Stimulated activated naive CD4-positive, alpha-beta T cell (primary cell): ENCODE results near the gene MYOM1.
A peak's percentile ranks its signal among the peaks of the same experiment; 100 is the strongest.

Experiments
- DNase-seq, 6 experiments: peaks; one replicate each; lab custom pipeline; 2025; lab: John Stamatoyannopoulos, UW

The MYOM1 gene

DNA sequence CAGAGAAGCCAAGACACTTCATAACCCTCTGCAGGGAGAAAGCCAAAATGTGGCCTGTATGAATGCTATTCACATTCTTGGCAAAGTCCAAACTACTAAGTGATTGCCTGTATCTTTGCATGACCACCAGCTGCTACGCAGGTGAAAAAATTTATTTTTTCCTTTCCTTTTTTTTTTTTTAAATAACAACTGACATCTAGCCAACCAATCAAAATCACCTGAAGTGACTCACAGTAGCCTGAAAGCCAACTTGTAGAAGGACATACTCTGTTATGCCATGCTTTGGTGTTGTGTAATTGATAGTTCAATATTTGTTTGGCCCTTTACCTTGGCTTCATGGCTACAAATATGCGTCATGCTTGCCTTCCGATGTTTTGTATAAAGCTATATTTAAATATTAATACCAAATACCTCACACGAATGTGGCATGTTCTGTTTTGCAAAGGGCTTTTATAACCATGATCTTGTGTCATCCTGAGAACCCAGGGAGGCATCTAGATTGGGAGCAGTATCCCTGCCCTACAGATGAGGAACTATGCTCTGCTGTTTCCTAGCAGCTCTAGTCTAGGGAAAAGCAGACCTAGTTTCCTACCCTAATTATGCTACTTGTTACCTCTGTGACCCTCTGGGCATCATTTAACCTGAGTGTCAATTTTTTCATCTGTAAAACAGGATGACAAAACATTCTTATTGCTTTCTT lies 102.1 kb downstream of the MYOM1 start:
- no peak for DNase-seq

DNA sequence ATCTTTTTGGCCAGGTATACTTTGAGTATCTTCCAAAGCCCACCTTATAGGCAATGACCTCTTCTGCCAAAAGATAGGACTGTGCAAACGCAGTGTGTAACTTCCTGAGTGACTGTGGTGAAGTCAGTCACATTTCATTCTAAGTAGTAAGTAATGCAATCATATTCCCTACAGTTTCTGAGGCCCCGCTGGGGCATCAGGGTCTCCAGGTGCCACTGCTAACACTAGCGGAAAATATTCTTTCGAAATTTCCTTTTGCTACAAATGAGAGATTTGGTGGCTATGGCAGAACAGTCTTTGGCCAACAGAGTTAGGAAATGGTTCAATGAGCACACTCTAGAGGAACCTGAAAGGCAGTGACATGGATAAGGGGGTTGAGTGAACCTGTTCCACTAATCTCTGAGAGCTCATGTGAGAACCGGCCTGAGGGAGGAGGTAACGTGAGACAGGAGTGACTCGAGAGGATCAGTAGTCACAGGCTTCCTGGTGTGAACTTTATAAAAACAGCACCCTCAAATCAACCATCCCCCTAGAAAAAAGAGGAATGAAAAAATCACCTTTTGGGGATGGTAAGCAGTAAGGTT lies 104.2 kb downstream of the MYOM1 start:
- no peak for DNase-seq

DNA sequence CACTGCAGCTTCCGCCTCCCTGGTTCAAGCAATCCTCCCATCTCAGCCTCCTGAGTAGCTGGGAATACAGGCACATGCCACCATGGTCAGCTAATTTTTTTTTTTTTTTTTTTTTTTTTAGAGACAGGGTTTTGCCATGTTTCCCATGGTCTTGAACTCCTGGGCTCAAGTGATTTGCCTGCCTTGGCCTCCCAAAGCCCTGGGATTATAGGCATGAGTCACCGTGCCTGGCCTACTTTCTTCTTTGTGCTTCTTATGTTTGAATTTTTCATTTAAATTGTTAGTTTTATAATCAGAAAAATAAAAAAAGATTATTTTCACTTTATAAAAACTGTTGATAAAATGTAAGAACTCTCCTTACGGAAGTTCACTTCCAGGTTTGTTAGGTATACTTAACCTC lies 105.3 kb downstream of the MYOM1 start:
- no peak for DNase-seq

DNA sequence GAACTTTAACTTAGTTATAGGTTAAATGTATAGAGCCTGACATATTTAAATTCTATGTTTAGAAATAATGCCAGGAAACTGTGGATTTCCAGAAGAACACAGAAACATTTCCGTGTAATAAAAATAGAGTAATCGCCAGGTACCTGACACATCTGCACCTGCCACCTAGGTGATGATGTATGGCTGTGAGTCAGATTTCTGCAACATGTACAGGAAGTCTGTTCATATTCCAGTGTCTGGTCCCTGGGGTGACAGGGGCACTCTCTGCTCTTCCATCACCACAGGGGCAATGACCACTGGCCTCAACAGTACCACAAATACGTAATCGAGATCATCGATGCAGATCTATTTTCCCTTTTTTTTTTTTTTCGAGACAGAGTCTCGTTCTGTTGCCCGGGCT lies 105.7 kb downstream of the MYOM1 start:
- DNase-seq, result no peak

DNA sequence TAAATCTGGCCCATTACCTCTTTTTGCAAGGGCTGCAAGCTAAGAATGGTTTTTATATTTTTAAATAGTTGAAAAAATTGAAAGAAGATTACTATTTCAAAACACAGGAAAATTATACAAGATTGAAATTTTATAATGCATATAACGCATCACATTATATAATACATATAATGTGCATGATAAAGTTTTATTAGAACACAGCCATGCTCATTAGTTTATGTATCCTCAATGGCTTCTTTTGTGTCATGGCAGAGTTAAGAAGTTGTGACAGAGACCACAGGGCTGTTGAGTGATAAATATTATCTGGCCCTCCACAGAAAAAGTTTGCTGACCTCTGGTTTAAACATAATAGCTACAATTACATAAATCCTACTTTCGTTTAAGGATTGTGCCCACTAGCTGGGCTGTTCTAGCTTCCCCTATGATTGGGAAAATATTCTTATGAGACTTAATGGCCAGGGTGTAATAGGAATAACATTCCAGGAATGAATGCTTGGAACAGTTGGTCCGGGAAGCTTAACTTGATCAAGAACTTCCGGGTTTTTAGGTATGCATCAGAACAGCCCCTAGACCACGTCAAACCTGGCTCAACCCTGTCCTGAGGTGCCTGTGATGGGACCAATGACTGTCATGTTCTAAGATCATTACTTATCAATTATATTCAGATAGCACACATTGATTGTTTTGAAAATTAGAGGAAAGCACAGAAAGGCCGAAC lies 108.1 kb downstream of the MYOM1 start:
- no peak for DNase-seq

DNA sequence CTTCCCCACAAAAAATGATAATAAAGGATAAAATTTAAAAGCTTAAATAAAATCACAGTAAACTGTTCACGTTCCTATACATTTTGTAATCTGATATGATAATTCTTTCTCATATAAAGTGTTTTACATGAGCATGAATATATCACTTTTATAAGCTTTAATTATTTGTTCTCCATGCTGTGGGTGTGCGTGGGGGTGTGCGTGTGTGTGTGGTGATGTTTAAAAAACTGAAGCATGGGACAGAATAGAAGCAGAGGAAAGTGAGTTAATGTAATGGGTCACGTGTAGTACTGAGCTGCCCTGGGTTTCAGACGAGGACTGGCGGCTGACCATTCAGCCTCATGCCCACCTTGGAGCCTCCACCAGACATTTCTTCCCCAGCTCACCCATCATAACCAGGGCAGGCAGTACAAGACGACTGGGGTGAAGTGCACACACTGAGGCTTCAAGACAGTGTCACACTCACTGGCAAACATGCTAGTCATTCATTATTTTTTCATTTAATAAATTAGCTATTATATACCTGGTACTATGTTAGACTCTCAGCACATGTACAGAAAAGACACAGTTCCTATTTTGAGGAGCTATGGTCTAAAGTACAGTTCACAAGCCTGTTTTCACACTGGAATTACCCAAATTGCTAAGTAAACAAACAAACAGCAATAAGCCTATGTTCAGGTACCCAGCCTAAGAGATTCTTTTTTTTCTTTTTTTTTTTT lies 109.6 kb downstream of the MYOM1 start:
- DNase-seq, result no peak

DNA sequence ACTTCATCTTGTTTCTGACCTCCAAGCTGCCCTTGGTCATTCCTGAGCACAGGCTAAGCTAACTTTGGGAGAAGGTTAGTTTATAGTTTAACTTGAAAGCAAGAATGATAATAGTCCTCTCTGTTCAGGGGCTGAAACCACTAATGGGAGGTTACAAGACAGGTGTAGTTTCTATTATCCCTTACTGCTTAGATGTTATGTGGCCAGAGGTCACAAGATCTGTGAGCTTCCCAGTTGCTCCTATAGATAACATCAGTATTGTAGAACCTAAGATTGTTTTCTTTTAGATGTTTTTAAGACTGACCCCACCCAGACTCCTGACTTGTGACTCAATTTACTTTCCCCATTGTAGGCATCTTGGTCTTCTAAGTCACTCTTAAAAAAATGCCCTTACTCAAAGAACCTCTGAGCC lies 112.0 kb downstream of the MYOM1 start:
- no peak for DNase-seq

DNA sequence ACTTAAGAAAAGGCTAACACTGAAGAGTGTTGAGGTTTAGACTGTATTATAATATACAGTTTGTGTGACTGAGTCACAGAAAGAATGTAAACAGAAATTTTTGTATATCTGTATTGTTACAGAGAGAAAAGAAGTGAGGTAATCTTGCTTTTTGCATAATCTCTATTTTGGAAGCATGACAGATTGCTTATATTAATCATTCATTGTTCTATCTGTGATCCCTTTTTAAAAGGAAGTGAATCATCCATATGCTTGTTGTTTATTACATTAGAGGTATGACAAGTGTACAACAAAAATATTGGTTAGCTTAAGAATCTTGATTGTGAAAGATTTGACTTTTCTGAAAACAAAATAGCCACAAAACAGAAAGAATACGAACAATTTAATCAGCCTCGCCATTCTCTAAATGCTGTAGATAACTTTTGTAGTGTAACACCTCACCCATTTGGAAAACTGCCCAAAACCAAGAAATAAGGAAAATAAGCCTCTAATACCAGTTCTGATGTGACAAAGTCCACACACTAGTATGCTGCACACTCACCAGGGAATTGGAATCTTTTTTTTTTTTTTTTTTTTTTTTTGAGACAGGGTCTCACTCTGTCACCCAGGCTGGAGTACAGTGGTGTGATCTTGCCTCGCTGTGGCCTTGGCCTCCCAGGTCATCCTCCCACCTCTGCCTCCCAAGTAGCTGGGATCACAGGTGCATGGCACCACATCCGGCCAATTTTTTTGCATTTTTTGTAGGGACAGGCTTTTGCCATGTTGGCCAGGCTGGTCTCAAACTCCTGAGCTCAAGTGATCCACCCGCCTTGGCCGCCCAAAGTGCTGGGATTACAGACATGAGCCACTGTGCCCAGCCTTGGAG lies 115.3 kb downstream of the MYOM1 start:
- no peak for DNase-seq

DNA sequence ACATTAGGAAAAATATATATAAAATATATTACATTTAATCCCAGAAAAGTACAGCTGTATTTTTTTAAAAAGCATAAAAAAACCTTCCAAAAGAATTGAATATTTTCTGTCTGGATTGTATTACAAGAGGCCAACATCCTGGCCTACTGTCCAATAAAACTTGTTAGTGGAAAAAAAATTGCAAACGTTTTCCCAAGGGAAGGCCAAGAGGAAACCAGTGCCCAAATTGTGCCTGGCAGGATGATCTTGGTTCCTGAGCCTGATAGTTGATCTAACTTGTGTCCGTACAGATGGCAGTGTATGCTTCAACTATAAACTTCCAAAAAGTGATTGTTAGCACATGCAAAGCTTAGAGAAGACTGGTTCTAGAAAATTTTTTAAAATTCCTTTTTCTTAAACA lies 116.2 kb downstream of the MYOM1 start:
- DNase-seq, result no peak

DNA sequence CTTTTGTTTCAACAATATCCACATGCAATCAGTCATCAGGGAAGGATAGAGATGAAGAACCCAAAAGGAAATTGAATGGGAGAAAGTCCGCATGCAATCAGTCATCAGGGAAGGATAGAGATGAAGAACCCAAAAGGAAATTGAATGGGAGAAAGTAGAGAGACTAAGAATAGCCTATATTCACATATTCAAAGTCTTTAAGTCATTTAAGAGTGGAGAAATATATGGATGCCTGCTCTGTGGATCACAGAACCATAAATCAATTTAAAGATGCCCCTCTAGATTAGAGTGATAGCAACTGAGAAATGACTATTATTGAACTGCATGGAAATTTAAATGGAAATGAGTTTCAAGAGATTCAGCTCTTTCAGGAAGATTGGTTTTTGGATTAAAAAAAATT lies 116.8 kb downstream of the MYOM1 start:
- DNase-seq, result no peak

DNA sequence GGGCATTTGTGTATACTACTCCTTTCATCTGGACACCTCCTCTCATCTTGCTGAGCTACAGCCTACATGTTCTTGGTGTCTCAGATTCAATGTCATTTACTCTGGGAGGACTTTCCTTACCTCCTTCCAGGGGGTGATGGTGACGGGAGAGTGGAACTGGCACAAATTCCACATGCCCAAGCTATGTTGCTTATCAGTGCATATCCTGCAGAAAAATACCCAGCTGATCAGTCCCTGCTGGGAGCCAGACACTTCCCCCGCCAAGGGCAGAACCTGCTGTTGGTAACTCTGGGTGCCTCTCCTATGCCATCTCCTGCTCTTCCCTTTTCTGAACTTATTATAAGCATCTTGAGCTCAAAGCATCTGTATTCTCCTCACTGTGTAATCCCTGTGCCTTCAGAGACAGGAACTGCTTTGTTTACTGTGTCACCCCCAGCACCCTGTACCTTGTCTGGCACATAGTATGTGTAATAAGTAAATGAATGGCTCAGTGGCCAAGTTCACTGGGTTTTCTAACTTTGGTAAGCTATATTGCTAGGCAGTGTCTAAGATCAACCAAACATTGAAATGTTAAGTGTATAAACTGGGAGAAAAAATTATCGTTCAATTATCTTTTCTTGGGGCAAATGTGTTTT lies 119.2 kb downstream of the MYOM1 start:
- DNase-seq, result peak in 1 of 6 experiments; percentile 1

DNA sequence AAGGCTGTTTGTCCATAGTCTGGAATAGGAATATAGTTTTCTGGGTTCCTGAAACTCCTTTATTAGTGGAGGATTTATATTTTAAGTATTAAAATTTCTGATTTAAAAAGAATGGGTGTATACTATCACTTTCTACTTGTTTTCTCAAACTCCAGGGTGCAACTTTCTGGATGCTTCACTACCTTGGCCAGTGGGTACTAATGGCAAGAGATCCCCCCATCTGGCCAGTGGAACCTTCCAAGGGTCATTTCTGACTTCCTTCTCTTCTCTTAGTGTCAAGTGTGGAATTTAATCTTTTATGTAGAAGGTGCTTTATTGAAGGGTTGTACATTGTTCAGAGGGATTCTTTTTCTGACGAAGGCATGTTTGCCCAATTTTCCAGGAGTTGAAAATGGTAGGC lies 120.4 kb downstream of the MYOM1 start:
- DNase-seq, result no peak

DNA sequence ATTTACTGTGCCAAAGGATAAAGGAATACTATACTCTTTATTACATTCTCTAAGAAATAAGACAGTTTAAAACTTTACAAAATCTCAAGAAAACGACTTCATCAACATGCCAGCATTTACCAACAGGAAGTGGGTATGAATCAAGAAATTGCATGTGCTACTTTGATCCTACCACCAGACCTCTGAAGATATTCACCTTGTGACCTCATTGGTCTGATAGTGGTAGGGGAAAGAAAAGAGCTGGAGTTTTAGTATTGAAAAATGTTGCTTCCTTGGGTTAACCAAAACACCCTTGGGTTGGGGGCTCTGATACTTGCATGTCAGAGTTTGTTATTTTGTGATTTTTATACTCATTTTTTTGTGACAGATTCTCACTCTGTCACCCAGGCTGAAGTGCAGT lies 122.7 kb downstream of the MYOM1 start:
- DNase-seq, result peak in 5 of 6 experiments; percentile 3 to 80 (median 75)

DNA sequence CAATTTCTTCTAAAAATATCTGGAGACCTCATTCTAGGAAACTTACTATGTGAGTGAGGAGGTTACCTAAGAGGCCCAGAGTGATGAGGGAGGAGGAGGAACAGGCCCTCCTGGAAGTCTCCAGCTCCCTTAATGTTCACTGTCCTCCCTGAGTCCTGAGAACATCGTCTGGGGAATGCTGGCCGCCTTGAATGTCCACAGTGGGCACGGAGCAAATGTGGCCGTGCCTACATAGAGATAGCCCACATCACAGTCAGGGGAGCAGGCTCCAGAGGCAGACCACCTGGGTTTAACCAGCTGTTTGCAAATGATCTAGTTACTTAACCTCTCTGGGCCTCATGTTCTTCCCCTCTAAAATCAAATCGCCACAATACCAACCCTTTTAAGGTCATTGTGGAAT lies 123.8 kb downstream of the MYOM1 start:
- no peak for DNase-seq

DNA sequence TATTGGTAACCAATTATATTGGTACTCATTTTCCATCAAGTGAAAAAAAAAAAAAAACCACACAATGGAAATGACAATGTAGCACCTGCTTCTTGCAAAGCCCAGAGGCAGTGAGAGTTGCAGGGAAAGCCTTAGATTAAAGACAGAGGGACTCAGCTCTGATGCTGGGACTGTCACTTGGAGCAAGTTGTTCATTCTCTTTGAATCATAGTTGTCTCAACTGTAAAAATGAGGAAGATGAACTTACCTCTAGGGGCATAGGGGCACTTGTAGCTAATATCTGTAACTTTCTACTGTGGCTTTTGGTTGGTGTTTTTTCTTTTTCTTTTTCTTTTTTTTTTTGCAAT lies 125.5 kb downstream of the MYOM1 start:
- DNase-seq, result no peak

DNA sequence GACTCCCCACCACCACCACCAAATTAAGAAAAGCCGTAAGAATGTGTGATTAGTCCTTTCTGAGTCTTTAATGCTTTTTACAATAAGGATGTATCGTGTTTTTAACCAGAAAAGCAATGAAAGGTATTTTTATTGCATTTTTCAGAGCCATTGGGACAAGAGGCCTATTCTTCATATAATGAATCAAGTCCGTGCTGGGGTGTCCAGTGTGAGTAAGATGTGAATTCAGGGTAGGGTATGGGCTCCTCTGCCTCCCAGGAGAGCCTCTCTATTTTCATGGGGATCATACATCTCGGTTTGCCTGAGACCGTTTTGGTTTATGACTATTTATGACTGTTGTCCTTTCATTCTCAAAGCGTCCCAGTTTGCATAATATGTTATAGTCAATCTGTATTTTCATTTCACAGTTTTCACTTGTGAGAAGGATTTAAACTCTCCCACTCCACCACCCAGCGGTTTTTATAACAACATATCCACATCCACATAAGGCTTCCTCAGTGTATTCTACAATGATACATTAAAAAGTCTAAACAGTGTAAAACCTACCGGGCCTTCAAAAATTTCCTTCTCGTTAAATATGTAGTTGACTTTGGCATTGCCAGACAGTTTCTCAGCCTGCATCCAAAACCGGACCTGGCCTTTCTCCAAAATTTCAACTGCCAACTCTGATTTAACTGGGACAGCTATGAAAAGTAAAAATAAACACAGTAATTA lies 126.0 kb downstream of the MYOM1 start:
- DNase-seq, result no peak

DNA sequence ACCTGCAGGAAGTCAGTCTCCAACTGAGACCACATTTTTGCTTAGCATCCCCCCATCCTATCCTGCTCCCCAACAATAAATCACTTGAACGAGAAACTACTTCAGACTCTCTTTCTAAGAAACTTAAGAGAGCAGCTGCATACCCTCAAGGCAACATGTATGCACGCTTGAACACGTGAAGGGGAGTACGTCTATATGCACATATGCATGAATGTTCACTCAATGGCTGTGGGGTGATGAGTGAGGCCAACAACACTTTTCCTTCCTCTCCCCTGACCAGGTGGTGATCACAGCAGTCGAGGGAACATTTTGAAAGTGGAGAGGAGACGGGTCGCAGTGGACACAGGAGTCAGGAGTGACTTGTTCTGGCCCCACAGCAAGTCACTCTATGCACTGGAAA lies 127.0 kb downstream of the MYOM1 start:
- DNase-seq, result no peak

DNA sequence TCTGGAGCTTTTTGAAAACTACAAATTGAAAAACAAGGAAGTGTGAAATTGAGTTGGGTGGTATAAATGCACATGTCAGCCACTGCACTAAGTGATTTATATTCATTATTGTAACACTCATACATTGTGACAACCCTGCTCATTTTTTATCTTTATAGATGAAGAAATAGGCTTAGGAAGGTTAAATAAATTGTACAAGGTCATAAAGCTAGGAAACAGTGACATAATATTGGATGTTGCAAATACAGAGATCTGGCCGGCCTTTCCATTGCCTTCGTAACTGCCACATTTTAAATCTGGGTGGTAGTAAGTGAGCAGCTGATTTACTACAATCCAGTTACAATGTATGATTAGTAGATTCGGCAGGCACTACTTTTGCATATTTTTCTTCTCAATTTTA lies 130.2 kb downstream of the MYOM1 start:
- DNase-seq, result no peak

DNA sequence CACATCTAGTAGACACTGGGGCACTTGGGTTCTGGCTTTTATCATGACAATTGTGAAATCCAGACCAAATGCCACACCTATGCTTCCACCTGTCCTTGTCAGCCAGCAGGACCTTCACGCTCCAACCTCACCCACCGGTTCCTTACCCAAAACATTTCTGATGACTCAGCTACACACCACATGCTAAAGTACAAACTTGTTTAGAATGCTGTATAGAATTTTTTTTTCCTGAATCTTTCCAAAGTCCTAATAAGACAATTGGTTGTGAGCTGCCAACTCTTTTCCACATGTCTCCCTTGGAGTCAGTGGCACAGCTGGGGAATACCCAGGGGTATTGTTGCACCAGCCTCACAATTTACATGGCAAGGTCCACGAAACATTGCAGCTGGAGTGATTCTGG lies 131.3 kb downstream of the MYOM1 start:
- no peak for DNase-seq

DNA sequence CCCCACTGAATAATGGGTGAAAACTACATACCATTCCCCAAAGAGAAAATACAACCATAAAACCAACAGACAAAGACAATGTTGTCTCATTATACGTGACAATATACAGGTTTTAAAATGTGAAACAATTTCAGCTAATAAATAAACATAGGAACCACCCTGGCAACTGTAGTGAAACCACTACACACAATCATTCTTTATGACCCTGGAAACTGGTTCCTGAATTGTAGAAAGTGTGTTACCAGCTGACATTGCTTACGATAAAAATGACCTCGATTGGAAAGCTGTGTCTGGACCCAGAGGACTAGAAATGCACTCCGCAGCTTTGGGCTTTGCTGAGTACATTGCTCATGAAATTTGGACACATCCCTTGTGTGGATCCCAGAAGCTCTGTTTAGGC lies 132.9 kb downstream of the MYOM1 start:
- no peak for DNase-seq

DNA sequence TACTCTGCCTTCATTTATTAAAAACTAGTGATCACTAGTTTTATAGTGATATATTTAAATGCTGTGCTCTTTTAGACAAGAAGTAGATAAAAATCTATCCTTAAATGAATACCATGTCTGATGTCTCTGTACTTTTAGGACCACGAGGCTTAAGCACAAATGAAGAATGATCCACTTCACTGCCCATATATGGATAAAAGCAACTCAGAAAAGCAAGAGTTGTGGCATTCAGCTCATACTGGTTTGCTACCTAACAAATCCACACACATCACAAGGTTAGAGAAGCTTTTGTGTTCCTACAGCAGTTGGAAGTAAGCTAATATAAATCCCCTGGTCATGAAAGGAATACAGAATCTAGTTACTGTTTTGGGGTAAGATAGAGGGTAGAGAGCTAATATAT lies 134.2 kb downstream of the MYOM1 start:
- DNase-seq, result no peak
